Uterus (tissue), 4 donors: ENCODE measurements around the gene ASPRV1. TPM values are rescaled to one million over a fixed set of nuclear protein-coding genes. Genes with fewer than 3 reads are reported as not detected.

Source experiments
- DNase-seq, 2 donors: peaks; one replicate each; pipeline ENCODE4 v3.0.0-alpha.2; 2019 to 2020
- H3K27ac ChIP-seq, 2 donors: fragments of 200-600 bp; sonication (generic); 1 replicate in 1 of 2; 2 replicates in 1 of 2; pipeline ENCODE4 v1.5.1; 2016 to 2018
- H3K27me3 ChIP-seq, 2 donors: fragments of 200-600 bp; sonication (generic); one replicate each; pipeline ENCODE4 v1.5.1; 2018 to 2019; ENCODE audit warnings: control low read depth in 1 of 2
- H3K36me3 ChIP-seq, 2 donors: fragments of 200-600 bp; sonication (generic); one replicate each; pipeline ENCODE4 v1.5.1; 2019; ENCODE audit warnings: control low read depth in 1 of 2
- H3K4me1 ChIP-seq, 2 donors: fragments of 200-600 bp; sonication (generic); one replicate each; pipeline ENCODE4 v1.5.1; 2018 to 2019; ENCODE audit warnings: control low read depth in 1 of 2
- H3K4me3 ChIP-seq, 2 donors: fragments of 200-600 bp; sonication (generic); 1 replicate in 1 of 2; 2 replicates in 1 of 2; pipeline ENCODE4 v1.5.1; 2018 to 2019; ENCODE audit warnings: mild to moderate bottlenecking in 1 of 2
- H3K9me3 ChIP-seq, 2 donors: fragments of 200-600 bp; sonication (generic); one replicate each; pipeline ENCODE4 v1.5.1; 2019; ENCODE audit warnings: control low read depth in 1 of 2
- CTCF ChIP-seq, 4 experiments: fragments of 200-600 bp in 2 of 4; fragments of 450-650 bp in 2 of 4; sonication (generic) in 2 of 4; IDR thresholded peaks; one replicate each; pipeline ENCODE4 v1.5.1; 2016 to 2019; ENCODE audit warnings: antibody characterized with exemption in 4 of 4, mild to moderate bottlenecking in 2 of 4, moderate library complexity in 1 of 4
- POLR2A ChIP-seq, 2 donors: fragments of 450-650 bp; IDR thresholded peaks; one replicate each; pipeline ENCODE4 v1.6.1; 2016; ENCODE audit warnings: antibody characterized with exemption in 2 of 2, mild to moderate bottlenecking in 1 of 2, moderate library complexity in 1 of 2
- intact Hi-C: fragments of 100-400 bp; cut with DNase I; formaldehyde crosslinking; loops from one replicate; pipeline ENCODE4 v1.15.1; 2023; ENCODE audit warnings: low total_unique reads
- total RNA-seq, 4 donors: library from RNA; depleted of rRNA in 3 of 4; stranded (reverse); fragments of >200 nt in 3 of 4; gene quantifications; one replicate each; pipeline versions ENCODE4 v1.1.0 to v1.2.4, GENCODE V29; 2014 to 2023
- donor health status: DM: yes; HTN: yes; CAD: no.

ASPRV1 gene
- total RNA-seq, 4 donors from 2014 or later = 4.4 to 8.1 (median 5.2) TPM; not detected in 1

GRCh38 chr2:69933839-69934613 is 27.4 kb downstream of the ASPRV1 start:
- no peaks in the 10 kb centered on the region for H3K27me3 ChIP-seq
- no peak overlapping the region for H3K4me3 ChIP-seq
- intact Hi-C loops = no loop called here
- no peak for TF ChIP-seq CTCF (IDR thresholded peaks at IDR 0.05)
- TF ChIP-seq POLR2A (IDR thresholded peaks at IDR 0.05) = no peak
- H3K4me1 ChIP-seq = no peaks in the 10 kb centered on the region
- H3K9me3 ChIP-seq = no peaks in the 10 kb centered on the region
- H3K27ac ChIP-seq = no peak overlapping the region
- H3K36me3 ChIP-seq = no peaks in the 10 kb centered on the region
- no peak for DNase-seq

GRCh38 chr2:69933254-69933828 is 28.1 kb downstream of the ASPRV1 start:
- Histone ChIP-seq H3K4me1 (no peaks in the 10 kb centered on the region), H3K9me3 (no peaks in the 10 kb centered on the region), H3K27ac (no peak overlapping the region), H3K4me3 (no peak overlapping the region), H3K36me3 (no peaks in the 10 kb centered on the region), H3K27me3 (no peaks in the 10 kb centered on the region)
- DNase-seq = no peak
- no peak for TF ChIP-seq POLR2A (IDR thresholded peaks at IDR 0.05)
- no peak for TF ChIP-seq CTCF (IDR thresholded peaks at IDR 0.05)
- intact Hi-C loops = no loop called here

GRCh38 chr2:69932596-69932922 is 28.9 kb downstream of the ASPRV1 start:
- Histone ChIP-seq H3K27ac (no peak overlapping the region), H3K36me3 (no peaks in the 10 kb centered on the region), H3K27me3 (no peaks in the 10 kb centered on the region), H3K4me1 (no peaks in the 10 kb centered on the region), H3K4me3 (no peak overlapping the region), H3K9me3 (no peaks in the 10 kb centered on the region)
- no peak for DNase-seq
- TF ChIP-seq POLR2A (IDR thresholded peaks at IDR 0.05) (no peak), CTCF (IDR thresholded peaks at IDR 0.05) (no peak)
- intact Hi-C loops = no loop called here

GRCh38 chr2:69931832-69932595 is 29.4 kb downstream of the ASPRV1 start:
- no peak for DNase-seq
- H3K36me3 ChIP-seq = no peaks in the 10 kb centered on the region
- no peak overlapping the region for H3K4me3 ChIP-seq
- intact Hi-C loops = no loop called here
- H3K27ac ChIP-seq = no peak overlapping the region
- no peaks in the 10 kb centered on the region for H3K4me1 ChIP-seq
- no peak for TF ChIP-seq CTCF (IDR thresholded peaks at IDR 0.05)
- H3K27me3 ChIP-seq = no peaks in the 10 kb centered on the region
- H3K9me3 ChIP-seq = no peaks in the 10 kb centered on the region
